Progenitor cell of endocrine pancreas (in vitro differentiated cells): ENCODE results near the gene PRKACA. TPM values are rescaled to one million over a fixed set of nuclear protein-coding genes. Genes with fewer than 3 reads are reported as not detected.
A peak's percentile ranks its signal among the peaks of the same experiment; 100 is the strongest.

Experiments
- DNase-seq: peaks from one replicate; pipeline ENCODE4 v3.0.0; 2021; ENCODE audit warnings: low spot score; ENCODE audit not compliant: unreplicated experiment
- H3K27ac Mint-ChIP-seq: 2 replicates; pipeline ENCODE4 v1.8.0; 2021; ENCODE audit warnings: mild to moderate bottlenecking, moderate library complexity, mixed read lengths
- H3K27me3 Mint-ChIP-seq: 2 replicates; pipeline ENCODE4 v1.8.0; 2021; ENCODE audit warnings: mixed read lengths
- H3K36me3 Mint-ChIP-seq: 2 replicates; pipeline ENCODE4 v1.8.0; 2022; ENCODE audit warnings: mixed read lengths; ENCODE audit not compliant: insufficient read depth
- H3K4me1 Mint-ChIP-seq: 2 replicates; pipeline ENCODE4 v1.8.0; 2021; ENCODE audit warnings: low read depth, mixed read lengths
- H3K4me3 Mint-ChIP-seq: 2 replicates; pipeline ENCODE4 v1.8.0; 2021; ENCODE audit warnings: low read depth, mild to moderate bottlenecking, moderate library complexity, mixed read lengths
- H3K9me3 Mint-ChIP-seq: 2 replicates; pipeline ENCODE4 v1.8.0; 2021; ENCODE audit warnings: low read depth, mixed read lengths
- CTCF ChIP-seq: fragments of 200-600 bp; sonication (generic); IDR thresholded peaks from one replicate; pipeline ENCODE4 v1.5.0; 2021; ENCODE audit warnings: antibody characterized with exemption, mild to moderate bottlenecking; ENCODE audit not compliant: unreplicated experiment
- total RNA-seq: library from RNA; stranded (reverse); gene quantifications from 2 replicates; pipeline ENCODE4 v1.2.1, GENCODE V29; 2021

The PRKACA gene
- total RNA-seq, 1 donor from 2014 or later = 87.4 TPM

- peaks cover 3% of the 10 kb centered on the region for H3K27me3 Mint-ChIP-seq
- peak overlapping the region; percentile 96 for H3K4me3 Mint-ChIP-seq
- peak overlapping the region; percentile 98 for H3K27ac Mint-ChIP-seq
- peak; percentile 62 for DNase-seq
- H3K4me1 Mint-ChIP-seq = peaks cover 12% of the 10 kb centered on the region
- peak; percentile 47 for TF ChIP-seq CTCF
- H3K9me3 Mint-ChIP-seq = peaks cover 3% of the 10 kb centered on the region
- peaks cover 20% of the 10 kb centered on the region for H3K36me3 Mint-ChIP-seq
Measured at GRCh38 chr19:14091081-14091812, 26.3 kb downstream of the PRKACA start.

- peak; percentile 66 for DNase-seq
- peaks cover 3% of the 10 kb centered on the region for H3K9me3 Mint-ChIP-seq
- TF ChIP-seq CTCF = no peak
- H3K36me3 Mint-ChIP-seq = peaks cover 20% of the 10 kb centered on the region
- H3K27ac Mint-ChIP-seq = peak within 1 kb of the TSS; percentile 98
- H3K27me3 Mint-ChIP-seq = peaks cover 3% of the 10 kb centered on the region
- H3K4me3 Mint-ChIP-seq = peak within 1 kb of the TSS; percentile 96
- peaks cover 12% of the 10 kb centered on the region for H3K4me1 Mint-ChIP-seq
Measured at GRCh38 chr19:14090509-14091080, 27.0 kb downstream of the PRKACA start, which contains the start of gene SAMD1. SAMD1 (minus strand) TSS chr19:14090751.

- Mint-ChIP-seq H3K27me3 (peaks cover 3% of the 10 kb centered on the region), H3K27ac (no peak overlapping the region), H3K9me3 (peaks cover 3% of the 10 kb centered on the region), H3K36me3 (peaks cover 22% of the 10 kb centered on the region), H3K4me1 (peaks cover 15% of the 10 kb centered on the region), H3K4me3 (peak overlapping the region; percentile 81)
- DNase-seq = peak; percentile 45
- TF ChIP-seq CTCF = no peak
Measured at GRCh38 chr19:14089662-14090508, 27.7 kb downstream of the PRKACA start.

- DNase-seq = no peak
- TF ChIP-seq CTCF = peak; percentile 31
- Mint-ChIP-seq H3K4me3 (peak overlapping the region; percentile 81), H3K27ac (no peak overlapping the region), H3K4me1 (peaks cover 15% of the 10 kb centered on the region), H3K36me3 (peaks cover 18% of the 10 kb centered on the region), H3K27me3 (peaks cover 3% of the 10 kb centered on the region), H3K9me3 (peaks cover 3% of the 10 kb centered on the region)
Measured at GRCh38 chr19:14089412-14089661, 28.2 kb downstream of the PRKACA start.

- H3K4me1 Mint-ChIP-seq = peaks cover 15% of the 10 kb centered on the region
- H3K9me3 Mint-ChIP-seq = peaks cover 3% of the 10 kb centered on the region
- no peak for DNase-seq
- H3K36me3 Mint-ChIP-seq = peaks cover 18% of the 10 kb centered on the region
- peak overlapping the region; percentile 81 for H3K4me3 Mint-ChIP-seq
- peaks cover 3% of the 10 kb centered on the region for H3K27me3 Mint-ChIP-seq
- no peak for TF ChIP-seq CTCF
- H3K27ac Mint-ChIP-seq = no peak overlapping the region
Measured at GRCh38 chr19:14088634-14089411, 28.7 kb downstream of the PRKACA start.
